ENCODE data around the gene OSBPL1A. TPM values are rescaled to one million over a fixed set of nuclear protein-coding genes. Genes with fewer than 3 reads are reported as not detected.
"Not testable (repeated sequence)": the region's sequence is repeated elsewhere in the genome, so short reads cannot be mapped to it uniquely, and the experiment has no call there.

Gene OSBPL1A
- total RNA-seq, 2 donors from 2014 or later, result 57.0 to 86.7 TPM

GRCh38 chr18:24359787-24360530 lies 37.7 kb downstream of the OSBPL1A start:
- not testable (repeated sequence) for H3K27ac ChIP-seq; H3K36me3 ChIP-seq; H3K27me3 ChIP-seq; DNase-seq (ENCODE audit: low spot score); H3K4me3 ChIP-seq; H3K9me3 ChIP-seq; H3K4me1 ChIP-seq
- TF ChIP-seq CTCF (IDR thresholded peaks at IDR 0.05), result peak; percentile 36 to 78

- no peaks in the 10 kb centered on the region for H3K9me3 ChIP-seq
- H3K36me3 ChIP-seq, result no peaks in the 10 kb centered on the region
- H3K4me1 ChIP-seq, result no peaks in the 10 kb centered on the region
- no peak for DNase-seq (ENCODE audit: low spot score)
- no peaks in the 10 kb centered on the region for H3K27me3 ChIP-seq
- no peak overlapping the region for H3K4me3 ChIP-seq
- no peak overlapping the region for H3K27ac ChIP-seq
- no peak for TF ChIP-seq CTCF (IDR thresholded peaks at IDR 0.05)
Measured at GRCh38 chr18:24354278-24354677, 43.3 kb downstream of the OSBPL1A start.

- Histone ChIP-seq H3K27ac (no peak overlapping the region), H3K27me3 (no peaks in the 10 kb centered on the region), H3K36me3 (no peaks in the 10 kb centered on the region), H3K4me1 (no peaks in the 10 kb centered on the region), H3K4me3 (no peak overlapping the region), H3K9me3 (no peaks in the 10 kb centered on the region)
- no peak for DNase-seq (ENCODE audit: low spot score)
- no peak for TF ChIP-seq CTCF (IDR thresholded peaks at IDR 0.05)
Measured at GRCh38 chr18:24346254-24346653, 51.4 kb downstream of the OSBPL1A start.

GRCh38 chr18:24344509-24344908 lies 53.1 kb downstream of the OSBPL1A start:
- Histone ChIP-seq H3K4me3 (no peak overlapping the region), H3K9me3 (no peaks in the 10 kb centered on the region), H3K27me3 (no peaks in the 10 kb centered on the region), H3K4me1 (no peaks in the 10 kb centered on the region), H3K36me3 (no peaks in the 10 kb centered on the region), H3K27ac (no peak overlapping the region)
- no peak for TF ChIP-seq CTCF (IDR thresholded peaks at IDR 0.05)
- no peak for DNase-seq (ENCODE audit: low spot score)

GRCh38 chr18:24342347-24342746 lies 55.3 kb downstream of the OSBPL1A start:
- TF ChIP-seq CTCF (IDR thresholded peaks at IDR 0.05), result no peak
- Histone ChIP-seq H3K9me3 (no peaks in the 10 kb centered on the region), H3K4me1 (no peaks in the 10 kb centered on the region), H3K4me3 (no peak overlapping the region), H3K27ac (no peak overlapping the region), H3K36me3 (no peaks in the 10 kb centered on the region), H3K27me3 (no peaks in the 10 kb centered on the region)
- DNase-seq (ENCODE audit: low spot score), result no peak

GRCh38 chr18:24341361-24341760 lies 56.3 kb downstream of the OSBPL1A start:
- H3K9me3 ChIP-seq, result no peaks in the 10 kb centered on the region
- DNase-seq (ENCODE audit: low spot score), result no peak
- H3K4me3 ChIP-seq, result no peak overlapping the region
- no peaks in the 10 kb centered on the region for H3K36me3 ChIP-seq
- H3K27me3 ChIP-seq, result no peaks in the 10 kb centered on the region
- TF ChIP-seq CTCF (IDR thresholded peaks at IDR 0.05), result no peak
- H3K4me1 ChIP-seq, result no peaks in the 10 kb centered on the region
- H3K27ac ChIP-seq, result no peak overlapping the region

Measured in right atrium auricular region (tissue), 2 donors.